Peyer's patch (tissue), 4 donors: ENCODE results near the gene EPS8L1. TPM values are rescaled to one million over a fixed set of nuclear protein-coding genes. Genes with fewer than 3 reads are reported as not detected.

Experiments
- DNase-seq, 3 donors: peaks; one replicate each; pipeline ENCODE4 v3.0.0-alpha.2; 2017 to 2019
- H3K27ac ChIP-seq, 4 donors: fragments of 200-600 bp; sonication (generic); one replicate each; pipeline ENCODE4 v1.5.1; 2016 to 2019
- H3K27me3 ChIP-seq, 2 donors: fragments of 200-600 bp; sonication (generic); one replicate each; pipeline ENCODE4 v1.5.1; 2019
- H3K36me3 ChIP-seq, 3 donors: fragments of 200-600 bp; sonication (generic); one replicate each; pipeline ENCODE4 v1.5.1; 2016 to 2019
- H3K4me1 ChIP-seq, 4 donors: fragments of 200-600 bp; sonication (generic); one replicate each; pipeline ENCODE4 v1.5.1; 2016 to 2019
- H3K4me3 ChIP-seq, 4 donors: fragments of 200-600 bp; sonication (generic); 1 replicate in 3 of 4; 2 replicates in 1 of 4; pipeline ENCODE4 v1.5.1; 2016 to 2019; ENCODE audit warnings: mild to moderate bottlenecking in 1 of 4
- H3K9me3 ChIP-seq, 4 donors: fragments of 200-600 bp; sonication (generic); one replicate each; pipeline ENCODE4 v1.5.1; 2016 to 2019; ENCODE audit warnings: mild to moderate bottlenecking in 1 of 4
- CTCF ChIP-seq, 6 experiments: fragments of 450-650 bp in 4 of 6; fragments of 200-600 bp in 2 of 6; sonication (generic) in 1 of 6; IDR thresholded peaks; one replicate each; pipeline ENCODE4 v1.5.1; 2017 to 2019; ENCODE audit warnings: antibody characterized with exemption in 6 of 6, mild to moderate bottlenecking in 3 of 6, moderate library complexity in 1 of 6
- POLR2A ChIP-seq, 2 donors: fragments of 450-650 bp; IDR thresholded peaks; one replicate each; pipeline ENCODE4 v1.5.1; 2017; ENCODE audit warnings: antibody characterized with exemption in 2 of 2, mild to moderate bottlenecking in 2 of 2, moderate library complexity in 2 of 2
- small RNA-seq, 2 donors: library from RNA; depleted of rRNA; stranded (forward); fragments of <200 nt; gene quantifications; one replicate each; pipeline ENCODE3, GENCODE V24; 2016
- total RNA-seq, 4 donors: library from RNA; depleted of rRNA; stranded (reverse); fragments of >200 nt; gene quantifications; one replicate each; pipeline ENCODE4 v1.1.0, GENCODE V29; 2016

EPS8L1 gene
- total RNA-seq, 4 donors from 2014 or later = 5.0 to 43.8 (median 23.1) TPM

- TF ChIP-seq CTCF (IDR thresholded peaks at IDR 0.05) = no peak
- Histone ChIP-seq H3K4me1 (no peaks in the 10 kb centered on the region), H3K27me3 (no peaks in the 10 kb centered on the region), H3K4me3 (no peak overlapping the region), H3K36me3 (no peaks in the 10 kb centered on the region), H3K27ac (no peak overlapping the region), H3K9me3 (no peaks in the 10 kb centered on the region)
- DNase-seq = no peak
Measured at GRCh38 chr19:55131421-55131820, 55.8 kb downstream of the EPS8L1 start.

- H3K4me1 ChIP-seq = no peaks in the 10 kb centered on the region
- H3K4me3 ChIP-seq = no peak overlapping the region
- H3K9me3 ChIP-seq = no peaks in the 10 kb centered on the region
- no peaks in the 10 kb centered on the region for H3K36me3 ChIP-seq
- TF ChIP-seq POLR2A (IDR thresholded peaks at IDR 0.05) = no peak
- no peak for TF ChIP-seq CTCF (IDR thresholded peaks at IDR 0.05)
- DNase-seq = no peak
- no peak overlapping the region for H3K27ac ChIP-seq
- H3K27me3 ChIP-seq = no peaks in the 10 kb centered on the region
Measured at GRCh38 chr19:55132453-55133129, 56.9 kb downstream of the EPS8L1 start.

- H3K9me3 ChIP-seq = no peaks in the 10 kb centered on the region
- H3K27ac ChIP-seq = no peak overlapping the region
- no peaks in the 10 kb centered on the region for H3K27me3 ChIP-seq
- no peaks in the 10 kb centered on the region for H3K36me3 ChIP-seq
- no peak overlapping the region for H3K4me3 ChIP-seq
- H3K4me1 ChIP-seq = no peaks in the 10 kb centered on the region
- TF ChIP-seq CTCF (IDR thresholded peaks at IDR 0.05) (no peak), POLR2A (IDR thresholded peaks at IDR 0.05) (no peak)
- DNase-seq = no peak
Measured at GRCh38 chr19:55133639-55134444, 58.2 kb downstream of the EPS8L1 start.

- H3K27ac ChIP-seq = no peak overlapping the region
- no peaks in the 10 kb centered on the region for H3K27me3 ChIP-seq
- no peak overlapping the region for H3K4me3 ChIP-seq
- no peak for DNase-seq
- TF ChIP-seq CTCF (IDR thresholded peaks at IDR 0.05) (no peak), POLR2A (IDR thresholded peaks at IDR 0.05) (no peak)
- H3K4me1 ChIP-seq = no peaks in the 10 kb centered on the region
- H3K9me3 ChIP-seq = no peaks in the 10 kb centered on the region
- H3K36me3 ChIP-seq = no peaks in the 10 kb centered on the region
Measured at GRCh38 chr19:55134736-55135135, 59.1 kb downstream of the EPS8L1 start.

- no peaks in the 10 kb centered on the region for H3K9me3 ChIP-seq
- no peak for TF ChIP-seq POLR2A (IDR thresholded peaks at IDR 0.05)
- TF ChIP-seq CTCF (IDR thresholded peaks at IDR 0.05) = no peak
- no peak overlapping the region for H3K27ac ChIP-seq
- no peaks in the 10 kb centered on the region for H3K4me1 ChIP-seq
- peaks cover 0 to 2% of the 10 kb centered on the region in 2 donors for H3K27me3 ChIP-seq
- no peak for DNase-seq
- H3K36me3 ChIP-seq = no peaks in the 10 kb centered on the region
- H3K4me3 ChIP-seq = no peak overlapping the region
Measured at GRCh38 chr19:55136399-55137102, 60.9 kb downstream of the EPS8L1 start.

Small RNAs within 50 kb of the gene (small RNA-seq; reads per million reads assigned to genes)
- 0 reads per million in 2 donors for gene MIR7975

Other genes with a start within 250 kb of the EPS8L1 start
- not detected for gene KIR2DS4, start 243.2 kb upstream of the EPS8L1 start, total RNA-seq
- gene KIR3DL2, start 225.4 kb upstream of the EPS8L1 start, total RNA-seq = not detected
- gene FCAR, start 201.6 kb upstream of the EPS8L1 start, total RNA-seq = not detected
- gene NCR1, start 169.7 kb upstream of the EPS8L1 start, total RNA-seq = 1 to 10 TPM in 2 of 4 donors, not detected in 2; 2.1 to 2.7 TPM
- gene NLRP7, start 128.3 kb upstream of the EPS8L1 start, total RNA-seq = not detected
- gene NLRP2, start 109.5 kb upstream of the EPS8L1 start, total RNA-seq = 10 to 100 TPM in 2 of 4 donors, 1 to 10 TPM in 2; 9.2 to 24.9 (median 11.6) TPM
- under 1 TPM in 1 of 4 donors, not detected in 3; 0.57 TPM for gene GP6, start 37.6 kb upstream of the EPS8L1 start, total RNA-seq
- gene RDH13, start 12.7 kb upstream of the EPS8L1 start, total RNA-seq = 10 to 100 TPM; 21.5 to 84.2 (median 49.0) TPM
- 100 to 1,000 TPM; 113 to 512 (median 193) TPM for gene PPP1R12C, start 41.8 kb downstream of the EPS8L1 start, total RNA-seq
- gene TNNT1, start 73.3 kb downstream of the EPS8L1 start, total RNA-seq = not detected
- not detected for gene TNNI3, start 81.9 kb downstream of the EPS8L1 start, total RNA-seq
- under 1 TPM in 1 of 4 donors, not detected in 3; 0.40 TPM for gene DNAAF3, start 90.7 kb downstream of the EPS8L1 start, total RNA-seq
- gene SYT5, start 104.4 kb downstream of the EPS8L1 start, total RNA-seq = under 1 TPM in 2 of 4 donors, not detected in 2; 0.70 to 0.94 TPM
- 100 to 1,000 TPM in 3 of 4 donors, 10 to 100 TPM in 1; 26.4 to 261 (median 246) TPM for gene PTPRH, start 133.6 kb downstream of the EPS8L1 start, total RNA-seq
- gene TMEM86B, start 152.9 kb downstream of the EPS8L1 start, total RNA-seq = 10 to 100 TPM in 3 of 4 donors, 1 to 10 TPM in 1; 9.1 to 39.8 (median 15.1) TPM
- gene PPP6R1, start 183.1 kb downstream of the EPS8L1 start, total RNA-seq = 100 to 1,000 TPM in 2 of 4 donors, 10 to 100 TPM in 2; 71.2 to 123 (median 94.8) TPM
- gene HSPBP1, start 204.2 kb downstream of the EPS8L1 start, total RNA-seq = 10 to 100 TPM; 14.4 to 38.0 (median 25.6) TPM
- gene BRSK1, start 208.1 kb downstream of the EPS8L1 start, total RNA-seq = 1 to 10 TPM in 3 of 4 donors, under 1 TPM in 1; 0.35 to 6.6 (median 3.0) TPM
- gene TMEM150B, start 249.5 kb downstream of the EPS8L1 start, total RNA-seq = 100 to 1,000 TPM in 3 of 4 donors, 10 to 100 TPM in 1; 26.4 to 235 (median 199) TPM